NCI-H1436 (cell line): Measurements from ENCODE around the gene FBXL13.
"Not testable (repeated sequence)": the region's sequence is repeated elsewhere in the genome, so short reads cannot be mapped to it uniquely, and the experiment has no call there.

Source experiments
- DNase-seq: peaks from one replicate; lab custom pipeline; 2025; lab: John Stamatoyannopoulos, UW

FBXL13 gene

DNA sequence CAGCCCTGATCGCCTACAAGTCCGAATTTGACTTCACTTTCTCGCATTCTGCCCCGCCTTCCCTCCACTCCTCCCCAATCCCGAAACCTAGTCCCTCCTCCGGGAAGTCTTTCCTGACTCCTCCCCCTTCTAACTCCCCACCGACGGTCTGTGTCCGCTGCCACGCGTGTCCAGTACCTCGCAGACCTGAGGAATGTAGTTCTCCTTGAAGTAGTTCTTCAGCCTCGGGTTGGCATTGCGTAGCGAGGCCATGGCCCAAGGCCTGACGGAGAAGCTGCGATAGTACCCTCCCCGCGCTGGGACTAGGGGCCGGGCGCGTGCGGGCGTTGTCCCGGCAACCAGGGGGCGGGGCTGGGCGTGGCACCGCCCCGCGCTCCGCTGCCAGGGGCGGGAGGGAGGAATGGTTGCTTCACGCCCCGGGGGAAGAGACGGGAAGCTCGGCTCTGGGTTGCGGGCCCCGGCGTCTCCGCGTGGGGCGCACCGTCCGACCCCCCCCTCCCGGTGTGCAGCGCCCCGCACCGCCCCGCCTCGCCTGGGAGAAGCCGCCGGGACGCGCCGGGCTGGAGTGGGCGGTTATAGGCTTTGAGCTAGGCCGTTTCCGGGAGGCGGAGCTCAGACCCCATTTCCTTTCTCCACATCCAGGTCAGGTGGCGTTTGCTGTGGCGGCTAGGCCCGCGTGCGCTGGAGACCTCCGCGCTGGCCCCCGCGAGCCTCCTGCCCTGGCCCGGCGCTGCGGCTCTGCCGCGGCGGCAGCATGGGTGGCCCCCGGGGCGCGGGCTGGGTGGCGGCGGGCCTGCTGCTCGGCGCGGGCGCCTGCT, at the start of gene FBXL13, which contains the start of gene ARMC10:
TSS of gene FBXL13 (minus strand) at position 278 of the 818 bp plus-strand sequence.
TSS of gene ARMC10 (plus strand) at position 622 of the 818 bp plus-strand sequence. CDS start at position 755, 133 bp downstream.
- peak; percentile 93 for DNase-seq

- no peak for DNase-seq
Observed at GRCh38 chr7:103123529-103123928, 48.9 kb upstream of the FBXL13 start.

- DNase-seq, result no peak
Observed at GRCh38 chr7:103121641-103122040, 47.0 kb upstream of the FBXL13 start.

DNA sequence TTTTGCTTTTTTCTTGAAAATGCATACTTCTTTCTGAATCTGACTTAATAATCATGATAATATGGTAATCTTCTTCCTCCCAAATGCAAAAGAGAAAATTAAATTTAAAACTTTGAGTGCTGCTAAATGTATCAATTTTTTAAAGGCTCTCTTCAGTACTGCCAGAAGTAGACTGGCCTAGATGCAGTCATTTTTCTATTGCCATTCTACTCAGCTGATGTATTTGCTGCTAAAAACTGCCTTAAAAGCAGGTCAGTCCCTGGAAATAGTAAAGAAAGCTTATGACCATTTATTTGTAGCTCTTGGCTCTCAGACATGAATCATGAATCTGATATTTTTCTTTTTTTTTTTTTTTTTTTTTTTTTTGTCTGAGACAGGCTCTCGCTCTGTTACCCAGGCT, 45.8 kb upstream of the FBXL13 start:
- no peak for DNase-seq

DNA sequence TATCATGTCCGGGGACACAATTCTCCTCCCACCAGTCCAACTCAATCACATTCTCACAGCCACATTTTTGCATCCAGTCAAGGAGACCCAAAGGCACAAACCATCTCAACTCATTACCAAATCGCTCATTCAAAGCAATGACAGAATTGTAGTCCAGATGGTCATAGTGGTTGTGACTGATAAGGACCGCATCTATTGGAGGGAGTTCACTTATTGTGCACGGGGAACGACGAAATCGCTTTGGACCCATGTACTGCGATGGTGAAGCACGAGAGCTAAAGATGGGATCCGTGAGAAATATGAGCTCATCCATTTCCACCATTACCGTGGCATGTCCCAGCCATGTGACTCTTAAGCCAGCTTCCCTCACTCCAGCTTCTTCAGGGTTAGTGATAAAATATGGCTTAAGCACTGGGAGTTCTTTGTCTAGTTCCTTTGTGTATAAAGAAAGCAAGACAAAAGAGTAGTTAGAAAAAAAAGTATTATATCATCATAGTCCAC, 45.2 kb upstream of the FBXL13 start:
- DNase-seq, result no peak

GRCh38 chr7:103117465-103117864, 42.9 kb upstream of the FBXL13 start:
- no peak for DNase-seq

GRCh38 chr7:103116991-103117390, 42.4 kb upstream of the FBXL13 start:
- DNase-seq, result no peak

GRCh38 chr7:103116511-103116910, 41.9 kb upstream of the FBXL13 start:
- DNase-seq, result no peak

DNA sequence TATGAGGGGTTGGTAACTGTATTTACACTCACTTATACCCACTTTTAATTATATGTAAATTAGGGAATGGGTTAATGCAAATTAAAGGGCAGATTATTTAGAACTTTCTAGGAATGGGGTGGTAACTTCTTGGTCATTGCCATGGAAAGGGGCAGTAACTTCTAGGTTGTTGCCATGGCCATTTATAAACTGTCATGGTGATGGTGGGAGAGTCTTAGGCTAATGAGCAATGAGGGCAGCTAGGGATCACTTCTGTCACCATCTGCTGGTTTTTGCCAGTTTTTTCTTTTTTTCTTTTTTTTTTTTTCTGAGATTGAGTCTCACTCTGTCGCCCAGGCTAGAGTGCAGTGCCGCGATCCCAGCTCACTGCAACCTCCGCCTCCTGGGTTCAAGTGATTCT, 41.2 kb upstream of the FBXL13 start:
- no peak for DNase-seq

DNA sequence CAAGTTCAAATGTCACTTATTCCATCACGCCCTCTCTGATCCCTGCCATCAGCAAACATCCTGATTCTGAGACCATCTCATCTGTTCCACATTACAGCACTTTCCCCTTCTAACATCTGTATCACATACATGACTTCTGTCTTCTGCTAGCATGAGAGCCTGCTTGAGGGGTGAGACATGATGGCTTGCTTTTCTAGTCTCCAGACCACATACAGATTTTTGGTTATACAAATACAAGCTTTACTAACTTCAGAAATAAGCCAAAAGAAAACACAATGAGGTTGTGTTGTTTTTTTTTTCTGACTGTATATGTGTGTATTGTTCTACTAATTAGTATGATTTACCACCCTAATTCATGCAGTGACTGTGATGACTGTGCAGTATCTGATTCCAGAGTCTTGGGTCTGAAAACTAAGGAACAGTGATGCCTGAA, 40.0 kb upstream of the FBXL13 start:
- no peak for DNase-seq

DNA sequence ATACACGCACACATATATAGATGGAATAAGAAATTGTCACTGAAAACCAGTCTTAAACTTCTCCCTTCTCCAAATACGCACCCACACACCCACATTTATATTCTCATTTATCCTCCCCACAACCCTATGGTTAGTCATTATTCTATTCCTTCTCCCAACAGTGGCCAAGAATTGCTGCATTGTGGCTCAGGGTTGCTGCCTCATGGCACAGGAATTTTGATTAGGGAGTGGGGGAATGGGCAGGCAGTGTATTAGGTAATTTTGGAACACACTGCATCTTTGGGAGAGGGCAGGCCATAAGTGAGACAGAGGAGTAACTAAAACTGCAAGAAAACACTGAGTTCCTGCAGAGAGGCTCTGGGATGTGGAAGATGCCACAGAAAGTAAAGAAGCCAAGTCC, 38.6 kb upstream of the FBXL13 start:
- no peak for DNase-seq

GRCh38 chr7:103106703-103107070, 32.1 kb upstream of the FBXL13 start:
- not testable (repeated sequence) for DNase-seq

DNA sequence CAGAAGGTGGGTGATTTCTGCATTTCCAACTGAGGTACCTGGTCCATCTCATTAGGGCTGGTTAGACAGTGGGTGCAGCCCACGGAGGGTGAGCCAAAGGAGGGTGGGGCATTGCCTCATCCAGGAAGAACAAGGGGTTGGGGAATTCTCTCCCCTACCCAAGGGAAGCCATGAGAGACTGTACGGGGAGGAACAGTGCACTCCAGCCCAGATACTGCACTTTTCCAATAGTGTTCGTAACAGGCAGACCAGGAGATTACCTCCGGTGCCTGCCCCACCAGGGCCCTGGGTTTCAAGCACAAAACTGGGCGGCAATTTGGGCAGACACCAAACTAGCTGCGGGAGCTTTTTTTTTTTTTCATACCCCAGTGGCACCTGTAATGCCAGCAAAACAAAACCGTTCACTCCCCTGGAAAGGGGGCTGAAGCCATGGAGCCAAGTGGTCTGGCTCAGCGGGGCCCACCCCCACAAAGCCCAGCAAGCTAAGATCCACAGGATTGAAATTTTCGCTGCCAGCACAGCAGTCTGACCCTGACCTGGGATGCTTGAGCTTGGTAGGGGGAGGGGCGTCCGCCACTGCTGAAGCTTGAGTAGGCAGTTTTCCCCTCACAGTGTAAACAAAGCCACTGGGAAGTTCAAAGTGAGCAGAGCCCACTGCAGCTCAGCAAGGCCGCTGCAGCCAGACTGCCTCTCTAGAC, 31.6 kb upstream of the FBXL13 start:
- no peak for DNase-seq

DNA sequence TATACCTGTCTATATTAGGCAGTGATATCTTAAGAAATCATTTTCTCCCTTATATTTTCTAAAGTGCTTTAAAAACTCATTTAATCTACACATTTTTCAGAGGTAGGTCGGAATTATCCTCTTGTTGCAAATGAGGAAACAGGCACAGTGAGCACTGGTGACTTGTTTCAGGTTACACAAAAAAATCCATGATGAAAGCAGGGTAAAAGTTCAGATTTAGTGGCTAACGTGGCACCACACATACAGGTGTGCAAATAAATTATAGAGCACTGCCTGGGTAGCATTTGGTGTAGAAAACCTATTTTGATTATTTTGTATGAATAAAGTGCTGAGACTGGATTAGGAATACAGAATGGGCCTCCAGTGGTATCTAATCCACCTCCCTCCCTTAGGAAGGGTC, 26.9 kb upstream of the FBXL13 start:
- no peak for DNase-seq

DNA sequence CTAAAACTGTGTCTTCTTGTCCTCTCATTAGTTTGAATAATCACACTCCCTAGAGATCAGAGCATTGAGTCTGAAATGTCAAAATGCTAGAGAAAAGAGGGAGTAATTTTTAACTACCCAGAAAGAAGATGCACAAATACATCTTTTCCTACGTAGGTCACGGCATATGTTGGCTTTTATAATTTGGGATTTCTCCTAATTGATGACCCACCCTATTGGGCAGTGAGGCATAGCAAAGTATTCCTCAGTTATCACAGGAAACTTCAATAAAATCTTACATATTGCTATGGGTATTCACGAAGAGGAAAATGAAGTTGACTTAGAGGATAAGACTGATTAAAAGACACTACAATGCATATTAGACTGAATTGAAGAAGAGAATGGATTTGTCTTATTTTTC, 25.8 kb upstream of the FBXL13 start:
- DNase-seq, result no peak

DNA sequence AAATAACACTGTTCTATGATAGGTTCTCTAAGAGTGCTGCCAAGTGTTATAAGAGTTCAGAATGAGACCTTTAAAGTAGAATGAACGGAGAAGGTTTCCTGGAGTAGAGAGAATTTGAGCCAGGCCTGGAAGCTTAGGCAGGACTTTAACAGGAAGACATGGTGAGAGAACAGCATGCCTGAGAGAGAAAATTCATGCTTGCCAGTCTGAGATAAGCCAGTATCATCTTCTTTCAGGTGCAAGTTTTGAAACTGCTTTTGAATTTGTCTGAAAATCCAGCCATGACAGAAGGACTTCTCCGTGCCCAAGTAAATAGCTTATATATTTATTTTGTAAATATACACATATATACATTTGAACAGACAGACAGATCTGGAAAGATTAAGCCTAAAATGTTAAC, 22.4 kb upstream of the FBXL13 start:
- DNase-seq, result no peak

DNA sequence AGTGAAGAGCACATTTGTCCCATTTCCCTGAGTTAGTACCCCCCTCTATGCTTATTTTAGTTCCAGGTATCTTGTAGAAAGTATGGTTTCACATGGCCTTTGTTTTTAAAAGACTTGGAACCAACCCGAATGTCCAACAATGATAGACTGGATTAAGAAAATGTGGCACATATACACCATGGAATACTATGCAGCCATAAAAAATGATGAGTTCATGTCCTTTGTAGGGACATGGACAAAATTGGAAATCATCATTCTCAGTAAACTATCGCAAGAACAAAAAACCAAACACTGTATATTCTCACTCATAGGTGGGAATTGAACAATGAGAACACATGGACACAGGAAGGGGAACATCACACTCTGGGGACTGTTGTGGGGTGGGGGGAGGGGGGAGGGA, 21.0 kb upstream of the FBXL13 start:
- DNase-seq, result not testable (repeated sequence)

DNA sequence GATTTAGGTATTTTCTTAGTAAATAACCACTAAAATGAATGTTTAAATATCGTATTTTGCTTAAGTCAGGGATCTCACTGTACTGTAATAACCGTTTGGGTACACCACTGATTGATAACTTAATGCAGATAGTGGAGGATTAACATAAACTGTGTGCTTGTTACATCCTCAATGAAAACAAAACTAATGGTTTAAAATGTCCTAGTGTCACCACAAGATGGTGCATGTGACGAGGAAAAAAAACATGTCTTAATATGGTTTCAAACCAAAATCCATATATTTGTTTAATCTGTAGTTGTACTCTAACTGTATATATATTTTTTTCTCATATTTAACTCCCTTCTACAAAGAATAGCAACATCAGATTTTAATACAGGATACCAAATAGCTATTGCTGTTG, 19.5 kb upstream of the FBXL13 start:
- DNase-seq, result no peak

DNA sequence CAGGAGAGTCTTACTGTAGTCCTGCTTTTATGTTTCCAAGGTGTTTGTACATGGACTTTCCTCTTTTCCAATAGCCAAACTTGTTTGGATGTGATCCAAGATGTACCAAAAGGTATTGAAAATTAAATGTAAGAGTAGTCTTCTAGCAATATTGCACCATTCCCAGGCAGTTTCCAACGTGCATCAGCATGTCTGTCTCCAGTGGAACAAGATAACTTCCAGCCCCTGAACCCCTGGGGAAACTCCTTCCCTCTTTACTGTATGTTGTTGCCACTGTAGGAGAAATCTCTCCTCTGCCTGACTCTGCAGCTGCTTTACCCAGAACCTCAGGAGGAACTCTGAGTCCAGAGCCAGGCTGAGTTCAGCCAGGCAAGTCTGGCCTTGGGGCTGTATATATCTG, 18.8 kb upstream of the FBXL13 start:
- DNase-seq, result no peak

DNA sequence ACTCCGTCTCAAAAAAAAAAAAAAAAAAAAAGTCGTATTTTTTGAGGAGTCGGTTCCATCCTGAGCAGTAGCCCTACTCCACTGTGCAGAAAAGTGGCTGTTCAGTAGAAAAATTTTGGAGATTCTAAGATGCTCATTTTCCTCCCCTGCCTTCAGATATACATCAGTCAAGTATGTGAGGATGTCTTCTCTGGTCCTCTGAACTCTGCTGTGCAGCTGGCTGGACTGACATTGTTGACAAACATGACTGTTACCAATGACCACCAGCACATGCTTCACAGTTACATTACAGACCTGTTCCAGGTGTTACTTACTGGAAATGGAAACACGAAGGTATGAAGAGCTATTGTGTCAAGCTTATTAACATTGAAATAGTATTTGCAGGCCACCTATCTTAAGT, 17.7 kb upstream of the FBXL13 start:
- DNase-seq, result not testable (repeated sequence)

- no peak for DNase-seq
Observed at GRCh38 chr7:103083210-103083609, 8.6 kb upstream of the FBXL13 start.

- no peak for DNase-seq
Observed at GRCh38 chr7:103082497-103082896, 7.9 kb upstream of the FBXL13 start.

DNA sequence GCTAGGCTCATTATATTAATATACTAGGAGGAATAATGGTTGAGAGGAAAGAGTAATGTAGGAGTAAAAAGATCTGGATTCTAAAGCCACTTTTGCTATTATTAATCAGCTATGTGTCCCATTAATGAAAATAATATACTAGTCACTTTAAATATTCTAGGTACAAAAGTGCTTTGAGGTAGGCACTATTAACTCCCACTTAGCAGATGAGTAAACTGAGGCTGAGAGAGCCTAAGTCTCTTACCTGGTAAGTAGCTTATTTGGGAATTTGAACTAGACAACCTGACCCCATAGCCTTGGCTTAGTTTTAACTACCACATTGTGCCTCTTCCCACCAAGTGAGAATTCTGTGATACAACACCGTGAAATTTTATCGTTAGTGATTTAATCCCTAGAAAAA, 6.3 kb upstream of the FBXL13 start:
- DNase-seq, result no peak
